Sigmoid colon (tissue), 4 donors: ENCODE measurements around the gene HMGCS2.
"Not testable (repeated sequence)": the region's sequence is repeated elsewhere in the genome, so short reads cannot be mapped to it uniquely, and the experiment has no call there.

Experiments used
- CTCF ChIP-seq, 4 experiments: fragments of 450-650 bp in 3 of 4; fragments of 200-600 bp in 1 of 4; IDR thresholded peaks; one replicate each; pipeline ENCODE4 v1.5.1; 2016 to 2019; ENCODE audit warnings: antibody characterized with exemption in 4 of 4, mild to moderate bottlenecking in 3 of 4, moderate library complexity in 2 of 4
- EP300 ChIP-seq, 4 donors: sonication (generic); formaldehyde crosslinking; IDR thresholded peaks; one replicate each; pipeline ENCODE4 v1.6.1; 2017; ENCODE audit warnings: antibody characterized with exemption in 4 of 4
- POLR2A ChIP-seq, 2 donors: fragments of 450-650 bp; IDR thresholded peaks; one replicate each; pipeline ENCODE4 v1.6.1; 2016; ENCODE audit warnings: antibody characterized with exemption in 2 of 2, mild to moderate bottlenecking in 2 of 2, moderate library complexity in 2 of 2

- not testable (repeated sequence) for TF ChIP-seq CTCF, EP300, POLR2A (IDR thresholded peaks at IDR 0.05)
Measured at GRCh38 chr1:119786046-119786445, 17.3 kb upstream of the HMGCS2 start.
